ENCODE measurements around the gene CDH22. TPM values are rescaled to one million over a fixed set of nuclear protein-coding genes. Genes with fewer than 3 reads are reported as not detected.

The CDH22 gene
- total RNA-seq, 4 donors from 2014 or later: 0.26 to 1.2 (median 0.35) TPM

DNA sequence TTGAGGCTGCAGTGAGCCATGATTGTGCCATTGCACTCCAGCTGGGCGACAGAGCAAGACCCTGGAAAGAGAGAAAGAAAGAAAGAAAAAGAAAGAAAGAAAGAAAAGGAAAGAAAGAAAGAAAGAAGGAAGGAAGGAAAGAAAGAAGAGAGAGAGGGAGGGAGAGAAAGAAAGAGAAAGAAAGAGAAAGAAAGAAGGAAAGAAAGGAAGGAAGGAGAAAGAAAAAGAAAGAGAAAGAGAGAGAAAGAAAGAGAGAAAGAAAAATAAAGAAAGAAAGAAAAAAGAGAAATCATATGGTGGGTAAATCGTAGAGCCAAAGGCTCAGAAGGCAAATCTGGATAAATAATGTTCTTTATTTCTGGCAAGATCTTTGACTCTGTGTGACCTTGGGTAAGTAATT lies 136.8 kb downstream of the CDH22 start:
- DNase-seq (no peak), ATAC-seq (no peak)
- Histone ChIP-seq H3K27me3 (peaks cover 22 to 31% (median 29%) of the 10 kb centered on the region in 3 donors), H3K36me3 (no peaks in the 10 kb centered on the region), H3K9me3 (no peaks in the 10 kb centered on the region), H3K4me1 (no peaks in the 10 kb centered on the region), H3K27ac (no peak overlapping the region), H3K4me3 (no peak overlapping the region)
- intact Hi-C loops (cut with DNase I; ENCODE audit: low total_unique reads) (loop anchor here (5.0 kb wide), 1 partner anchor 39 kb away; no protein-coding TSS in a partner anchor), in situ Hi-C loops (cut with MboI; ENCODE audit: low sequenced_read_pairs in 4 of 4) (no loop called here)
- TF ChIP-seq CTCF (IDR thresholded peaks at IDR 0.05 in 4 of 5, conservative IDR thresholded peaks at IDR 0.05 in 1 of 5) (no peak), POLR2A (IDR thresholded peaks at IDR 0.05) (no peak)

GRCh38 chr20:46169245-46170171 lies 138.8 kb downstream of the CDH22 start:
- in situ Hi-C loops (cut with MboI; ENCODE audit: low sequenced_read_pairs in 4 of 4): no loop called here
- no peak for ATAC-seq

GRCh38 chr20:46168438-46168837 lies 139.9 kb downstream of the CDH22 start:
- Histone ChIP-seq H3K4me3 (no peak overlapping the region), H3K36me3 (no peaks in the 10 kb centered on the region), H3K4me1 (no peaks in the 10 kb centered on the region), H3K9me3 (no peaks in the 10 kb centered on the region), H3K27ac (no peak overlapping the region), H3K27me3 (peaks cover 8 to 13% (median 11%) of the 10 kb centered on the region in 3 donors)
- intact Hi-C loops (cut with DNase I; ENCODE audit: low total_unique reads): no loop called here
- TF ChIP-seq POLR2A (IDR thresholded peaks at IDR 0.05) (no peak), CTCF (IDR thresholded peaks at IDR 0.05 in 4 of 5, conservative IDR thresholded peaks at IDR 0.05 in 1 of 5) (no peak)
- ATAC-seq: no peak
- no peak for DNase-seq
- in situ Hi-C loops (cut with MboI; ENCODE audit: low sequenced_read_pairs in 4 of 4): no loop called here

More at GRCh38 chr20:46169245-46170171, 138.8 kb downstream of the CDH22 start:
- H3K9me3 ChIP-seq: no peaks in the 10 kb centered on the region
- TF ChIP-seq CTCF (IDR thresholded peaks at IDR 0.05 in 4 of 5, conservative IDR thresholded peaks at IDR 0.05 in 1 of 5) (no peak), POLR2A (IDR thresholded peaks at IDR 0.05) (no peak)
- peaks cover 17 to 21% (median 20%) of the 10 kb centered on the region in 3 donors for H3K27me3 ChIP-seq
- no peak overlapping the region for H3K4me3 ChIP-seq
- H3K36me3 ChIP-seq: no peaks in the 10 kb centered on the region
- no peak for DNase-seq
- intact Hi-C loops (cut with DNase I; ENCODE audit: low total_unique reads): loop anchor here (5.0 kb wide), 1 partner anchor 37 kb away; no protein-coding TSS in a partner anchor
- H3K4me1 ChIP-seq: no peaks in the 10 kb centered on the region
- no peak overlapping the region for H3K27ac ChIP-seq

DNA sequence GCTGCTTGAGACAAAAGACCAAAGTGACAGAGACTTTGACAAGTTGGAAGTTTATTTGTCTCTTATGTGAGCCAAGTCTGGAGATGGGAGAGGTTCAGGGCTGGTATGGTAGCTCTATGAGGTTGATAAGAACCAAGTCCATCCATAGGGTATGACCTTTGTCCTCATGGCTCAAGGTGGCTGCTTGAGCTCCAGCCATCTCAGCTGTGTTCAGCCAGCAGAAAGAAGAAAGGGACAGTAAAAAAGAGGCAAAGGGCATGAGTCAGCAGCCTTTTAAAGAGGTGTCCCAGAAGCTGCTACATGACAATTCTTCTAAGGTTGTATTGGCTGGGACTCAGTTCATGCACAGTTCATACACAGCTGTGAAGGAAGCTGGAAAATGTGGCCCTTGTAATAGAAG lies 141.2 kb downstream of the CDH22 start:
- TF ChIP-seq CTCF (IDR thresholded peaks at IDR 0.05 in 4 of 5, conservative IDR thresholded peaks at IDR 0.05 in 1 of 5): no peak
- no peak for TF ChIP-seq POLR2A (IDR thresholded peaks at IDR 0.05)
- DNase-seq (no peak), ATAC-seq (no peak)
- Histone ChIP-seq H3K36me3 (no peaks in the 10 kb centered on the region), H3K27ac (no peak overlapping the region), H3K27me3 (peaks cover 2 to 8% (median 3%) of the 10 kb centered on the region in 3 donors), H3K9me3 (no peaks in the 10 kb centered on the region), H3K4me1 (no peaks in the 10 kb centered on the region), H3K4me3 (no peak overlapping the region)
- intact Hi-C loops (cut with DNase I; ENCODE audit: low total_unique reads) (no loop called here), in situ Hi-C loops (cut with MboI; ENCODE audit: low sequenced_read_pairs in 4 of 4) (no loop called here)
